Suprapubic skin (tissue), 4 donors: ENCODE results near the gene HAND1.

ENCODE experiments used
- CTCF ChIP-seq, 2 donors: fragments of 200-600 bp in 1 of 2; fragments of 450-650 bp in 1 of 2; sonication (generic) in 1 of 2; IDR thresholded peaks; one replicate each; pipeline ENCODE4 v1.5.1; 2016 to 2019; ENCODE audit warnings: antibody characterized with exemption in 2 of 2, mild to moderate bottlenecking in 1 of 2, moderate library complexity in 1 of 2
- EP300 ChIP-seq: sonication (generic); formaldehyde crosslinking; IDR thresholded peaks from one replicate; pipeline ENCODE4 v1.6.1; 2017; ENCODE audit warnings: antibody characterized with exemption
- POLR2A ChIP-seq, 2 donors: fragments of 450-650 bp; IDR thresholded peaks; one replicate each; pipeline ENCODE4 v1.6.1; 2017; ENCODE audit warnings: antibody characterized with exemption in 2 of 2, mild to moderate bottlenecking in 2 of 2, moderate library complexity in 2 of 2
- POLR2AphosphoS5 ChIP-seq, 3 donors: sonication (generic); formaldehyde crosslinking; IDR thresholded peaks; one replicate each; pipeline ENCODE4 v1.6.1; 2017; ENCODE audit warnings: antibody characterized with exemption in 3 of 3

GRCh38 chr5:154491941-154492340 lies 13.9 kb upstream of the HAND1 start:
- no peak for TF ChIP-seq EP300
- no peak for TF ChIP-seq POLR2AphosphoS5 (IDR thresholded peaks at IDR 0.05)
- no peak for TF ChIP-seq CTCF (IDR thresholded peaks at IDR 0.05)
- TF ChIP-seq POLR2A (IDR thresholded peaks at IDR 0.05), result no peak
